GM19023 (cell line): ENCODE data around the gene SHCBP1L.

Source experiments
- ATAC-seq: cut with Tn5 transposase; IDR thresholded peaks from one replicate; pipeline ENCODE4 v1.9.1; 2021; ENCODE audit warnings: mild to moderate bottlenecking, moderate library complexity; ENCODE audit not compliant: unreplicated experiment

SHCBP1L gene

GRCh38 chr1:182897696-182898095, 55.3 kb downstream of the SHCBP1L start:
- no peak for ATAC-seq

- ATAC-seq: no peak
These were observed 61.9 kb downstream of the SHCBP1L start for GRCh38 chr1:182890927-182891610.

GRCh38 chr1:182889997-182890396, 63.0 kb downstream of the SHCBP1L start:
- no peak for ATAC-seq

- no peak for ATAC-seq
These were observed 64.0 kb downstream of the SHCBP1L start for GRCh38 chr1:182888736-182889531.

GRCh38 chr1:182886985-182887384, 66.0 kb downstream of the SHCBP1L start:
- no peak for ATAC-seq

GRCh38 chr1:182885591-182885990, 67.4 kb downstream of the SHCBP1L start:
- ATAC-seq: no peak

- ATAC-seq: no peak
These were observed 68.1 kb downstream of the SHCBP1L start for GRCh38 chr1:182884872-182885271.

- no peak for ATAC-seq
These were observed 75.1 kb downstream of the SHCBP1L start for GRCh38 chr1:182877842-182878241.

GRCh38 chr1:182877331-182877730, 75.6 kb downstream of the SHCBP1L start:
- ATAC-seq: no peak

GRCh38 chr1:182875889-182876288, 77.1 kb downstream of the SHCBP1L start:
- no peak for ATAC-seq

GRCh38 chr1:182872881-182873280, 80.1 kb downstream of the SHCBP1L start:
- ATAC-seq: no peak

GRCh38 chr1:182869241-182869666, 83.7 kb downstream of the SHCBP1L start:
- no peak for ATAC-seq

- no peak for ATAC-seq
These were observed 85.1 kb downstream of the SHCBP1L start for GRCh38 chr1:182867861-182868260.

GRCh38 chr1:182863940-182864339, 89.0 kb downstream of the SHCBP1L start:
- no peak for ATAC-seq

GRCh38 chr1:182862827-182863226, 90.1 kb downstream of the SHCBP1L start:
- no peak for ATAC-seq

- ATAC-seq: no peak
These were observed 91.0 kb downstream of the SHCBP1L start for GRCh38 chr1:182861994-182862393.

GRCh38 chr1:182860658-182861057, 92.3 kb downstream of the SHCBP1L start:
- ATAC-seq: no peak

- ATAC-seq: no peak
These were observed 95.8 kb downstream of the SHCBP1L start for GRCh38 chr1:182857212-182857611.

GRCh38 chr1:182855911-182856310, 97.1 kb downstream of the SHCBP1L start:
- no peak for ATAC-seq

GRCh38 chr1:182851825-182852224, 101.1 kb downstream of the SHCBP1L start:
- ATAC-seq: no peak

GRCh38 chr1:182850319-182850718, 102.6 kb downstream of the SHCBP1L start:
- ATAC-seq: no peak
